Motor neuron (in vitro differentiated cells): Measurements from ENCODE around the gene KANK3. TPM values are rescaled to one million over a fixed set of nuclear protein-coding genes. Genes with fewer than 3 reads are reported as not detected.
"Not testable (repeated sequence)": the region's sequence is repeated elsewhere in the genome, so short reads cannot be mapped to it uniquely, and the experiment has no call there.

Experiments
- ATAC-seq, 8 experiments: fragments of 200-7000 bp; cut with Tn5 transposase; replicated peaks in 6 of 8; 2 replicates each; pipeline ENCODE4 v1.8.0; 2021; ENCODE audit warnings: mild to moderate bottlenecking in 8 of 8, moderate library complexity in 8 of 8
- H3K27ac ChIP-seq, 2 donors: fragments of 250-450 bp; sonication (Bioruptor Pico); 2 replicates each; pipeline ENCODE4 v1.9.0; 2021; ENCODE audit warnings: antibody characterized with exemption in 2 of 2, mild to moderate bottlenecking in 2 of 2, moderate library complexity in 1 of 2
- H3K4me1 ChIP-seq, 2 donors: fragments of 250-450 bp; sonication (Bioruptor Pico); replicated peaks in 1 of 2; 2 replicates each; pipeline ENCODE4 v1.6.1; 2021; ENCODE audit warnings: antibody characterized with exemption in 2 of 2, mild to moderate bottlenecking in 2 of 2, moderate library complexity in 1 of 2
- H3K4me3 ChIP-seq, 5 donors: fragments of 250-450 bp; sonication (Bioruptor Pico); 2 replicates each; pipeline ENCODE4 v1.9.0; 2021; ENCODE audit warnings: antibody characterized with exemption in 5 of 5, mild to moderate bottlenecking in 5 of 5, moderate library complexity in 4 of 5
- WGBS, 10 experiments: fragments of 450-650 bp; shearing (Covaris generic); methylation state at CpG; one replicate each; pipeline ENCODE4 v1.0.0; 2022; 5-methylcytosine and 5-hydroxymethylcytosine counted together
- in situ Hi-C, 9 experiments: fragments of 400-800 bp; cut with MboI; loops; one replicate each; pipeline ENCODE4 v1.15.0; 2021; ENCODE audit warnings: low sequenced_read_pairs in 9 of 9, low pct_unique_long_range_greater_than_20kb in 2 of 9; ENCODE audit not compliant: unreplicated experiment in 9 of 9
- total RNA-seq, 8 experiments: library from RNA; unstranded; fragments of 300-600 nt; gene quantifications; 2 replicates each; pipeline versions ENCODE4 v1.2.3 to v1.2.4, GENCODE V29; 2022

The KANK3 gene
- total RNA-seq, 8 experiments from 2014 or later, result 0.08 to 3.4 (median 1.1) TPM; not detected in 1

GRCh38 chr19:8341504-8341903 lies 1.6 kb downstream of the KANK3 start:
- in situ Hi-C loops, ATAC-seq, H3K4me1 ChIP-seq, H3K4me3 ChIP-seq, H3K27ac ChIP-seq: not testable (repeated sequence)
- WGBS, 10 experiments, result 87 to 100% (median 95%) methylated on average over 1 to 4 of the region's 4 CpGs; no CpG with 5 or more reads in 6 of the 10 experiments

GRCh38 chr19:8340341-8341096 lies 2.5 kb downstream of the KANK3 start:
- Histone ChIP-seq H3K4me1 (no peaks in the 10 kb centered on the region), H3K4me3 (no peak overlapping the region), H3K27ac (no peak overlapping the region)
- WGBS, 10 experiments, result 0 to 53% (median 40%) methylated on average over 1 to 9 of the region's 15 CpGs; no CpG with 5 or more reads in 5 of the 10 experiments
- in situ Hi-C loops, result no loop called here
- peak in 3 of 8 experiments; percentile 5 to 9 (median 8) for ATAC-seq

GRCh38 chr19:8338835-8339234 lies 4.2 kb downstream of the KANK3 start:
- no peak for ATAC-seq
- Histone ChIP-seq H3K4me1 (no peaks in the 10 kb centered on the region), H3K4me3 (no peak overlapping the region), H3K27ac (no peak overlapping the region)
- in situ Hi-C loops, result no loop called here
- 40 to 73% (median 64%) methylated on average over 1 to 4 of the region's 6 CpGs; no CpG with 5 or more reads in 7 of the 10 experiments for WGBS, 10 experiments

DNA sequence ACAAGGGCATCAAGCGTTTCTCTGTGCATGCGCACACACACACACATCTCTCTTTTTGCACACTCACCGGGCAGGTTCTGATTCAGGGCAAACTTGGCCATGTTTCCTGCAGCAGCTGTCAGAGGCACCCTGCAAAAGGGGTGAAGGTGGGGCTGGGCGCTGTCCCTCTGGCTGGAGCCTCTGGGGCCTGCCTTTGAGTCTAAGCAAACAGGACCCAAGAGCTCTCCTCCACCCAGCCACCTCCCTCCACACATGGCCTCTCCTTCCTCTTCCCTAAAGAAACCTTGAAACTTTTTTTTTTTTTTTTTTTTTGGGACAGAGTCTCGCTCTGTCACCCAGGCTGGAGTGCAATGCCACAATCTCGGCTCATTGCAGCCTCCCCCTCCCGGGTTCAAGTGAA lies 5.3 kb downstream of the KANK3 start:
- H3K4me3 ChIP-seq, result no peak overlapping the region
- in situ Hi-C loops, result no loop called here
- ATAC-seq, result no peak
- 40 to 100% (median 80%) methylated on average over 1 to 2 of the region's 7 CpGs; no CpG with 5 or more reads in 4 of the 10 experiments for WGBS, 10 experiments
- no peak overlapping the region for H3K27ac ChIP-seq
- H3K4me1 ChIP-seq, result no peaks in the 10 kb centered on the region

GRCh38 chr19:8336660-8337059 lies 6.4 kb downstream of the KANK3 start:
- Histone ChIP-seq H3K4me3 (no peak overlapping the region), H3K27ac (no peak overlapping the region), H3K4me1 (no peaks in the 10 kb centered on the region)
- no peak for ATAC-seq
- in situ Hi-C loops, result no loop called here
- WGBS, 10 experiments, result 51 to 53% methylated on average over 3 of the region's 8 CpGs; no CpG with 5 or more reads in 8 of the 10 experiments

- no peak overlapping the region for H3K4me3 ChIP-seq
- no peaks in the 10 kb centered on the region for H3K4me1 ChIP-seq
- WGBS, 10 experiments, result 10 to 84% (median 47%) methylated on average over 2 to 13 of the region's 27 CpGs; no CpG with 5 or more reads in 6 of the 10 experiments
- no peak overlapping the region for H3K27ac ChIP-seq
- in situ Hi-C loops, result no loop called here
- ATAC-seq, result no peak
Measured at GRCh38 chr19:8336072-8336569, 6.9 kb downstream of the KANK3 start.

GRCh38 chr19:8335343-8336071 lies 7.6 kb downstream of the KANK3 start:
- no peak overlapping the region for H3K27ac ChIP-seq
- WGBS, 10 experiments, result 2 to 8% (median 7%) methylated on average over 5 to 9 of the region's 79 CpGs; no CpG with 5 or more reads in 7 of the 10 experiments
- H3K4me1 ChIP-seq, result no peaks in the 10 kb centered on the region
- ATAC-seq, result peak in 3 of 8 experiments; percentile 12 to 66 (median 34)
- in situ Hi-C loops, result no loop called here
- peak overlapping the region; percentile 33 to 43 (median 34) for H3K4me3 ChIP-seq

- in situ Hi-C loops, result no loop called here
- 4 to 6% (median 5%) methylated on average over 17 to 32 of the region's 117 CpGs; no CpG with 5 or more reads in 6 of the 10 experiments for WGBS, 10 experiments
- H3K4me3 ChIP-seq, result peak overlapping the region; percentile 33 to 43 (median 34)
Measured at GRCh38 chr19:8334458-8335342, 8.4 kb downstream of the KANK3 start.

GRCh38 chr19:8333767-8334457 lies 9.2 kb downstream of the KANK3 start:
- in situ Hi-C loops, result no loop called here
- 0 to 17% (median 8%) methylated on average over 3 to 7 of the region's 48 CpGs; no CpG with 5 or more reads in 7 of the 10 experiments for WGBS, 10 experiments
- no peak for ATAC-seq

More at GRCh38 chr19:8334458-8335342, 8.4 kb downstream of the KANK3 start:
- no peaks in the 10 kb centered on the region for H3K4me1 ChIP-seq
- ATAC-seq, result peak; percentile 83 to 94 (median 92)
- H3K27ac ChIP-seq, result no peak overlapping the region

DNA sequence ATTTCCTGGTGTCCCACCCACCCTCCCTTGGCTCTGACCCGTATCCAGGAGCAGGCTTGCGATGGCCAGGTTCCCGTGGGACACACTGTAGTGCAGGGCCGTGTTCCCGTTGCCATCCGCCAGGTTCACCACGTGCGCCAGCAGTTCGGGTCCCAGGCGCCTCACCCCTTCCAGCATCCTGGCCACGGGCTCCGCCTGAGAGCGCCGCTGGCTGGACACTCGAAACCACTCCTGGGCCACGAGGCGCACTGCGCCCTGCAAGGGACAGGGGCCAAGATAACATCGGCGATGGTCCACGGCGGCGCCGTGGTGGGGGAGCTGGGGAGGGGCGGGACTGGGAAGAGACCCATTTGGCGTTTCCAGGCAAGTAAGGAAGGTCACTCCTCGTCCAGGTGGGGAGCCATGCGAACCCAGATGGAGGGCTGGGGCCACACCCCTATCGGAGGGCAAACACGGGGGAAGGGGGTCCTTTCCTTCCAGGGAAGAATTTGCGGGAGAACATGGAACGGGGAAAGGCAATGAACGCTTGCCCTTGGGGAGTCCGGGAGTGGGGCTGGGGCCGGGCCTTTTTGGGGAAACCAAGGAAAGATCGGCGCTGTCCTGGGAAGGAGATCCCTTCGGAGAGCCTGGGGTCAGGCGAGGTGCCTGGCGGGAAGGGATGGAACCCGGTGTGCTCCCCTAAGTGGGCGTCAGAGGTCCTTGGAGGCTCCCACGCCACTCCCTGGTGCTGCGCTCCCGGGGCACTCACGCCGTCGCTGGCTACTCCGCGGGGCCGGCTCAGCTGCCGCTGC lies 9.9 kb downstream of the KANK3 start:
- in situ Hi-C loops, result no loop called here

More at GRCh38 chr19:8333767-8334457, 9.2 kb downstream of the KANK3 start:
- Histone ChIP-seq H3K4me1 (no peaks in the 10 kb centered on the region), H3K27ac (no peak overlapping the region), H3K4me3 (peak overlapping the region; percentile 10 to 43 (median 34))

GRCh38 chr19:8331263-8331845 lies 11.7 kb downstream of the KANK3 start:
- no peak overlapping the region for H3K4me3 ChIP-seq
- WGBS, 10 experiments, result 59 to 80% (median 72%) methylated on average over 1 to 2 of the region's 8 CpGs; no CpG with 5 or more reads in 7 of the 10 experiments
- ATAC-seq, result no peak
- no peak overlapping the region for H3K27ac ChIP-seq
- in situ Hi-C loops, result no loop called here
- H3K4me1 ChIP-seq, result no peaks in the 10 kb centered on the region

More for the DNA sequence above, 9.9 kb downstream of the KANK3 start:
- WGBS, 10 experiments, result 20% methylated on average over 2 of the region's 52 CpGs; no CpG with 5 or more reads in 9 of the 10 experiments
- Histone ChIP-seq H3K4me1 (no peaks in the 10 kb centered on the region), H3K27ac (no peak overlapping the region), H3K4me3 (peak overlapping the region in 3 of 5 donors; percentile 10 to 43 (median 22))
- no peak for ATAC-seq
